ENCODE data around the gene ARNT2.

ARNT2 gene

GRCh38 chr15:80587007-80587406 is 182.8 kb downstream of the ARNT2 start:
- H3K9me3 ChIP-seq (ENCODE audit: low read length), result no peaks in the 10 kb centered on the region
- no peak overlapping the region for H3K9ac ChIP-seq (ENCODE audit: low read length)
- H3K27ac ChIP-seq (ENCODE audit: low read depth, low read length, poor library complexity, severe bottlenecking), result no peak overlapping the region
- H2AFZ ChIP-seq (ENCODE audit: low read length), result no peak overlapping the region
- TF ChIP-seq CTCF (IDR thresholded peaks at IDR 0.05; ENCODE audit: low read length) (no peak), EZH2 (IDR thresholded peaks at IDR 0.05; ENCODE audit: borderline replicate concordance, low read length) (no peak)
- H3F3A ChIP-seq (ENCODE audit: insufficient read depth, low read length), result no peaks in the 10 kb centered on the region
- no peaks in the 10 kb centered on the region for H3K27me3 ChIP-seq (ENCODE audit: insufficient read depth, low read length)
- no peak overlapping the region for H3K4me3 ChIP-seq (ENCODE audit: low read depth, low read length, poor library complexity, severe bottlenecking)
- no peaks in the 10 kb centered on the region for H3K4me1 ChIP-seq (ENCODE audit: insufficient read depth, low read length, severe bottlenecking)
- no peaks in the 10 kb centered on the region for H4K20me1 ChIP-seq (ENCODE audit: insufficient read depth, low read length)
- no peaks in the 10 kb centered on the region for H3K79me2 ChIP-seq (ENCODE audit: insufficient read depth, low read length)
- no peak overlapping the region for H3K4me2 ChIP-seq (ENCODE audit: low read length)
- no peaks in the 10 kb centered on the region for H3K36me3 ChIP-seq (ENCODE audit: insufficient read depth, low read length)
- no peaks in the 10 kb centered on the region for H3K9me2 ChIP-seq (ENCODE audit: low read depth, low read length)

- H3F3A ChIP-seq (ENCODE audit: insufficient read depth, low read length), result no peaks in the 10 kb centered on the region
- H3K4me2 ChIP-seq (ENCODE audit: low read length), result no peak overlapping the region
- H3K9me2 ChIP-seq (ENCODE audit: low read depth, low read length), result no peaks in the 10 kb centered on the region
- no peak overlapping the region for H2AFZ ChIP-seq (ENCODE audit: low read length)
- TF ChIP-seq EZH2 (IDR thresholded peaks at IDR 0.05; ENCODE audit: borderline replicate concordance, low read length) (no peak), CTCF (IDR thresholded peaks at IDR 0.05; ENCODE audit: low read length) (no peak)
- H3K4me3 ChIP-seq (ENCODE audit: low read depth, low read length, poor library complexity, severe bottlenecking), result no peak overlapping the region
- no peaks in the 10 kb centered on the region for H3K9me3 ChIP-seq (ENCODE audit: low read length)
- H3K4me1 ChIP-seq (ENCODE audit: insufficient read depth, low read length, severe bottlenecking), result no peaks in the 10 kb centered on the region
- no peaks in the 10 kb centered on the region for H3K27me3 ChIP-seq (ENCODE audit: insufficient read depth, low read length)
- H3K27ac ChIP-seq (ENCODE audit: low read depth, low read length, poor library complexity, severe bottlenecking), result no peak overlapping the region
- no peaks in the 10 kb centered on the region for H4K20me1 ChIP-seq (ENCODE audit: insufficient read depth, low read length)
- H3K36me3 ChIP-seq (ENCODE audit: insufficient read depth, low read length), result no peaks in the 10 kb centered on the region
- H3K79me2 ChIP-seq (ENCODE audit: insufficient read depth, low read length), result no peaks in the 10 kb centered on the region
- H3K9ac ChIP-seq (ENCODE audit: low read length), result no peak overlapping the region
These were observed 183.8 kb downstream of the ARNT2 start for GRCh38 chr15:80587816-80588456.

GRCh38 chr15:80588801-80589200 is 184.6 kb downstream of the ARNT2 start:
- no peaks in the 10 kb centered on the region for H3K9me3 ChIP-seq (ENCODE audit: low read length)

More at GRCh38 chr15:80588801-80589200, 184.6 kb downstream of the ARNT2 start:
- no peaks in the 10 kb centered on the region for H3F3A ChIP-seq (ENCODE audit: insufficient read depth, low read length)
- H3K36me3 ChIP-seq (ENCODE audit: insufficient read depth, low read length), result no peaks in the 10 kb centered on the region
- no peaks in the 10 kb centered on the region for H3K79me2 ChIP-seq (ENCODE audit: insufficient read depth, low read length)
- H3K9me2 ChIP-seq (ENCODE audit: low read depth, low read length), result no peaks in the 10 kb centered on the region
- TF ChIP-seq CTCF (IDR thresholded peaks at IDR 0.05; ENCODE audit: low read length) (no peak), EZH2 (IDR thresholded peaks at IDR 0.05; ENCODE audit: borderline replicate concordance, low read length) (no peak)
- H3K27me3 ChIP-seq (ENCODE audit: insufficient read depth, low read length), result no peaks in the 10 kb centered on the region
- H4K20me1 ChIP-seq (ENCODE audit: insufficient read depth, low read length), result no peaks in the 10 kb centered on the region
- H2AFZ ChIP-seq (ENCODE audit: low read length), result no peak overlapping the region
- no peak overlapping the region for H3K27ac ChIP-seq (ENCODE audit: low read depth, low read length, poor library complexity, severe bottlenecking)
- H3K4me2 ChIP-seq (ENCODE audit: low read length), result no peak overlapping the region
- H3K4me3 ChIP-seq (ENCODE audit: low read depth, low read length, poor library complexity, severe bottlenecking), result no peak overlapping the region
- H3K4me1 ChIP-seq (ENCODE audit: insufficient read depth, low read length, severe bottlenecking), result no peaks in the 10 kb centered on the region
- H3K9ac ChIP-seq (ENCODE audit: low read length), result no peak overlapping the region

All from OCI-LY1 (cell line).